Ramos (cell line): ENCODE data around the gene FBXL16.

Experiments used
- in situ Hi-C: fragments of 300-500 bp; cut with MboI; formaldehyde crosslinking; loops from one replicate; pipeline ENCODE4 v1.14.3; 2022; ENCODE audit warnings: low sequenced_read_pairs; ENCODE audit not compliant: unreplicated experiment

Gene FBXL16

DNA sequence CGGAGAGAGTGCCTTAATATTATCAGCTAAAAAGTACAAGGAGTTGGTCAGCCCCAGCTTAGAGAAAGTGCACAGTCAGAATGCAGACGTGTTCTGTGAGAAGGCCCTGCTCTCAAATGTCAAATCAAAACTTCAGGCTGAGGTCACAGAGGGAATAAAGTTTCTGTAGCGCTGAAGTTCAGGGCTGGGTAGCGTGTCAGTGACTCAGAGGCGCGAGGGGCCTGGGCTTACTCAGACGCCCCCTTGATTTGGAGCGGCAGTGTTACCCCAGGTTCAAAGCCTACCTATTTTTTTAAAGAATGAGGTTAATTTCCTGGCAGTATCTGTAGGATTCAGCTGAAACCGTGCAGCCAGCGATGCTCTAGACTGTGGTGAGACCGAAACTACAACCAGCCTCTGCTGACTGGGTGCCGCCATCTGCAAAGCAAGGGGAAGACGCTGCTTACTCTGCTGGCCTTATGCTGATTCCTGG, 30.4 kb upstream of the FBXL16 start:
- in situ Hi-C loops = no loop called here

DNA sequence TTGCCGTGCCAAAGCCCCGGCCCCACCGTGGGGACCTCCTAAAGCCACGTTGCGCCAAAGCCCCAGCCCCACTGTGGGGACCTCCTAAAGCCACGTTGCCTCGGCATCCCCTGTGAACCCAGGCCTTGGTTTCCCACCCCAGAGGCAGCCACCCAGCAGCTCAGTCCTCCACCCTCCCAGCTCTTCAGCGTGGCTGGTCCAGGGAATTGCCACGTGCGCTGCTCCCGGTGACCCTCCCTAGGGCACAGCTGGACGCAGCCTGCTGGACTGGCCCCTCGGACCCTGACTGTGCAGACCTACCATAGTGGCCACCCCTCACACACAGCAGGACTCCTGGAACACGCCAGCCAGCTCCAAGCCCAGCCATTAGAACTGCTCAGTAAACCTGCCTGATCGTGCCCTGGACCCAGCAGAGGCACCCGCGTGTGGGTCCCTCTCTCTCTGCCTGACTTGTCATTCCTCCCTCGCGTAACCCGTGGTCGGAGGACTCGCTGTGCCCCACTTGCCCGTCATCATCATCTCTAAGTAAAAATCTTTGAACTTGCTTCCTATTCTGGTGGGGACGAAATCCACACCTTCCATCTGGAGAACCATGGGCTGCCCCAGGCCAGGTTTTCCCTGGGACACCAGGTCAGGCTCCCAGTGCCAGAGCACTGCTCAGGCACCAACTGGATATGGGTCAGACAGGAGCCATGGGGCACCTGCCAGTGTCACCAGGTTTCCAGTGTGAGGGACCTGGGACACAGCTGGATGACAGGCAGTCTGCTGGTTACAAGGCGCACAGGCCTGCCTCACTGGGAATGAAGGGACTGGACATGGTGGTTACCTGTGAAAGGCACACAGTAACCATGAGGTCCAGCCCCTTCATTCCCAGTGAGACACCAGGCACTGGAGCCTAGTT, 29.6 kb upstream of the FBXL16 start:
- in situ Hi-C loops = no loop called here

- in situ Hi-C loops = no loop called here
Measured at GRCh38 chr16:734208-734980, 28.8 kb upstream of the FBXL16 start.

DNA sequence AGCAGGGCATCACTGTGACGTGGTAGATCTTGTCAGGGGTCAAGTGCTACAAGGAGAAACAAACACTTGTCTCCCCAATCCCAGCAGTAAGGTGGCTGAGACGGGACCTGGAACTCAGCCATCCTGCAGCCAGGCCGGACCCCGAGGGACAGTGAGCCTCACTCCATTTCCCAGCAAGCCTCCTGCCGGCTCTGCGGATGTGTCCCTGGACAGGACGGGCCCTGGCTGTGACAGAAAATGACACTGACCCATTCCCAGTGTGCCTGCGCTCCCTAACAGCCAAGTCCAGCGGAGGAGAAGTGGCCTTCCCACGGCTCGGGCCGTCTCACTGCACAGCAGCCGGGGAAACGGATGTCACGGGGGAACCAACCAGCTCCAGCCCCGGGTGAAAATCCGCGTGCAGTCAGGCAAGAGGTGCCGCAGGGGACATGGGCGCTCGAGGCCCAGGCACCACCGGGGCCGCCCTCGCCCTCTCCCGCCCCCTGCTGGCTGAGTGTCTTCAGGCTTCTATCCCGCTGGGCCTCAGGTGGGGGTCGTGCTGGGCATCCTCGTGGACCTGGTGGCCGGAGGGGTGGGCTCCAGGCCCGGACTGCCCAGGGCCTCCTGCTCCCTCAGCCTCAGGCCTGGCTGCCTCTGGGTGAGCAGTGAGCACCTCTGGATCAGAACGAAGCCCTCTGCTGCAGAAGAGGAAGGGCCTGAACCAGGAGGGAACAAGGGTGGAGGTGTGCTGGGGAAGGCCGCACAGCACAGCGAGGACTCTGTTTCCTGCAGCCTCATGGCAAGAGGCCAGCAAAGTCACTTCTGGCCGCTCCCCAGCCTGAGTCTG, 28.0 kb upstream of the FBXL16 start:
- in situ Hi-C loops = no loop called here

DNA sequence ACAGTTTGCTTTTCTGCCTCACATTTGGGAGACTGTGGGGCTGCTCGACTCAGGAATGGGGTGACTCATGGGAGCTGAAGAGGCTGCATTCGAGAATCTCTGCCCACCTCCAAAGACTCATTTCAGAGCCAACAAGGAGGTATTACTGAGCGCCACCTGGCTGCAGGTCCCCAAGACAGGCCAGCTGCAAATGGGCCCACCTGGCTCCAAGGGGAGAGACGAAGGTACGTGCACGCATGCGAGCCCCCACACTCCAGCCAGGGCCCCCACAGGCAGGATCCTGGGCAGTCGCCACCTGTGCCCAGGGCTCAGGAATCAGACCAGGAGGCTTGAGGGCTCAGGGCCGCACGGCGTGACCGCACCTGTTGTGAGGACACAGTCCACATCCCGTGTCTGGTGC, 27.3 kb upstream of the FBXL16 start:
- in situ Hi-C loops = no loop called here

GRCh38 chr16:732332-732731, 26.7 kb upstream of the FBXL16 start:
- in situ Hi-C loops = no loop called here

DNA sequence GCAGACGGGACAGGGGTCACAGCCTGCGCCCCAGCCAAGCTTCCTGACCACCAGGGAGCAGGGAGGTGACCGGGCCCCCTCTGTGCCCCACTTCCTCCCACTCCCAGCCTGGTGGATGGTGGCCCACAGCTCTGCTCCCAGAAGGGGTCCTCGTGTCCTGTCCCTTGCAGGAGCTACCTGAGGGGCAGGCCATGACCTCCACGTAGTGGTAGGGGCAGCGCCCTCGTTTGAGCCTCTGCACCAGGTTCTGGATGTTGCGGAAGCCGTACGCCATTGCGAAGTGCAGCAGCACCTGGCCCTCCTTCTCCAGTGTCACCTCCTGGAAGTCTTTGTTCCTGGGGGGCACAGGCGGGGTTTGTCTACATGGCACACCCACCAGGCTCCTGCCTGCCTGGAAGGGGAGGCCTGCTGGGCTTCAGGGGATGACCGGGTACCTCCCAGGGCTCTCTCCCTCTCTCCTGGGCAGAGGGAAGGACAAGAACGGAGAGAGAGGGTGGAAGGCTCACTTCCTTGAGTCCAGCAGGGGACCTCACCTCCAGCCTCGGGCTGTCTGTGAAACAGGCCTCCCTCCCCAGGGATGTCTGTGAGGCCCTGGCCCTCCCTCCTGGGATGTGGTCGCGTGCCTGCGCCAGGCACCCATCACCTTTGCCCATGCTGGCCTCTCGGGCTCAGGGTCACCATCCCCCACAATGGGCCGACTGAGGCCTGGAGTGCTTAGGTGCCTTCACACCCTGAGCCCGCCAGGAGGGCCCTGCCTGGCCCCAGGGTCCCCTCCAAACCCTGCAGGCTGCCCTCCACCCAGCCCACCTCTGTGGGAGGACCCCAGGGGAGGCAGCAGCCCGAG, 25.3 kb upstream of the FBXL16 start:
- in situ Hi-C loops = no loop called here

DNA sequence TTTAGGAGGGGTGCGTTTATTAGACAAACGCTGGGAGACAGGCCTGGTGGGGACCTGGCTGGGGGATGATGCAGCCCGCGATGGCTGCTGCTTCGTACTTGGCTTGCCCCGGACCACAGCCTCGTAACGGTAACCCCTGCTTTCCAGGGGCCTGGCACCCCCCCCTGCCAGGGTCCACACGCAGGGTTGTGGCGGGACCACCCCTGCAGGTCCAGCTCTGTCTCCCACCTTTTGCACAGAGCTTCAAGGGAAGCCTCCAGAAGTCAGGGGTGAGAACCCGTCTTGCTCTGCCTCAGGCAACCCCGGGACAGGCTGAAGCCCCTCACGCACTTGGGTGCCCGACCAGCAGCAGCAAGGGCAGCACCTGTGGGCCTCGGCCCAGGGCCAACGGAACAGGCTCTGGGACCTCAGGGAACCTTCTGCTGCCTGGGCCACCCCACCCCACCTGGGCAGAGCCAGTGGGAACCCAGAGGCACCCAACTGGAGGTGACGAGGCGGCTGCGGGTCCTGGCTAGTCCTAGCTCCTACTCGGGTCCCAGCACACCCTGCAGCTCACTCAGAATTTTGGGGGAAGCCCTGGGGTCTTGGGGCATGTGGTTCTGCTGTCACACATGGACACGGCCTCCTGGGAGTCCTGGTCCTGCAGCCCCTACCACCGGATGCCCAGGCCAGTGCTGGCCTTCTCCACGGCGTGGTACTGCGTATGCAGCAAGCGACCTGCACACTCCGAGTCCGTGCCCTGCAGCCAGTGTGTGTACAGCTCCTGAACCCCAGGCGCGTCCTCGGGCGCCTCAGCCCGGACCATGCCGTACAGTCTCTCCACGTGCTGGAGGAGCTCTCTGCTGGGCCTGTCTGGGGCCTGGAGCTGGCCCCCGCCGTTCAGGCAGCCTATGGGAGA, 24.4 kb upstream of the FBXL16 start:
- in situ Hi-C loops = no loop called here

GRCh38 chr16:728890-729744, 23.5 kb upstream of the FBXL16 start:
- in situ Hi-C loops = no loop called here

GRCh38 chr16:728131-728889, 22.7 kb upstream of the FBXL16 start:
- in situ Hi-C loops = no loop called here

DNA sequence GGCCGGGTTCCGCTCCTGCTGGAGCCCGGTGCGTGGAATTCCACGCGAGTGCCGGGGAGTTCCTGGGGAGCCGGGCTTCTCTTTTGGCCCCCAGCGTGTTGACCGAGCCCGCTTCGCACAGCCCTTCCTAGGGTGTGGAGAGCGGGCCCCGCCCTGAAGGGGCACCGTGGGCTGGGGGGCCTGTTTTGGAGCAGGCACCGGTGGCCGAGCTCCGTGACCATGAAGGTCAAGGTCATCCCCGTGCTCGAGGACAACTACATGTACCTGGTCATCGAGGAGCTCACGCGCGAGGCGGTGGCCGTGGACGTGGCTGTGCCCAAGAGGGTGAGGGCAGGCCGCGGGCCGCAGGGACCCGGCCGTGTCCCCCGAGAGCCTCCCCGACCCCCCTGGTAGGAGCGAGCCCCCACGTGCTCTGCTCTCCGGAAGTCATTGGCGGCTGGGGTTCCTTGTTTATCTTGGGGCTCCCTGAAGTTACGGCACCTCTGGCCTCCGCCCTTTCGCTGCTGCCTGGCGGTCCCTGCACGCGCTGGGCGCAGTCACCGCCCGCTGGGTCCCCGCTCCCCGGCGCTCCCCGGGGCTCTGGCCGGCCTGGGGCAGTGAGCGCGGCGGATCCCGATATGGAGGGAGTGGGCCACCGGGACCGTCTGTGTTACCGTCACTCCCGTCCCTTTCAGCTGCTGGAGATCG, 21.8 kb upstream of the FBXL16 start:
- in situ Hi-C loops = no loop called here

- in situ Hi-C loops = no loop called here
Measured at GRCh38 chr16:726438-727290, 21.1 kb upstream of the FBXL16 start, which contains the start of the genes CCDC78 and HAGHL. CCDC78 (minus strand) TSS chr16:726443; CDS start chr16:726367, 76 bp downstream. HAGHL (plus strand) TSS chr16:727106; CDS start chr16:727510, 404 bp downstream.

DNA sequence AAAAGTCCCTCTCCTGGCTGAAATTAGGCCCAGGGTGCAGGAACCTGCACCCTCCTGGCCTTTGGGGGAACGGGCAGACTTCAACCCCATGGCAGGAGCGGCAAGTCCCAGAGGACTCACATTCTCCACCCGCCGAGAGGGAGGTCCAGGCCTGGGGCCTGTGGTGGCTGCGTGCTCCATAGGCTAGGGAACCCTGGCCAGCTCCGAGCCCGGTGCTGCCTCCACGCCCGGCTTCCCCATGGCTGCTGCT, 20.5 kb upstream of the FBXL16 start:
- in situ Hi-C loops = no loop called here

GRCh38 chr16:725463-726187, 20.0 kb upstream of the FBXL16 start:
- in situ Hi-C loops = no loop called here

GRCh38 chr16:725041-725376, 19.4 kb upstream of the FBXL16 start:
- in situ Hi-C loops = no loop called here
